ENCODE data around the gene PFAS. TPM values are rescaled to one million over a fixed set of nuclear protein-coding genes. Genes with fewer than 3 reads are reported as not detected.

Gene PFAS
- total and polyA plus RNA-seq, 10 of the 15 experiments (the other 5 are each of a cell fraction or from before 2014, with no cell fraction given): 13.9 to 122 (median 47.2) TPM

DNA sequence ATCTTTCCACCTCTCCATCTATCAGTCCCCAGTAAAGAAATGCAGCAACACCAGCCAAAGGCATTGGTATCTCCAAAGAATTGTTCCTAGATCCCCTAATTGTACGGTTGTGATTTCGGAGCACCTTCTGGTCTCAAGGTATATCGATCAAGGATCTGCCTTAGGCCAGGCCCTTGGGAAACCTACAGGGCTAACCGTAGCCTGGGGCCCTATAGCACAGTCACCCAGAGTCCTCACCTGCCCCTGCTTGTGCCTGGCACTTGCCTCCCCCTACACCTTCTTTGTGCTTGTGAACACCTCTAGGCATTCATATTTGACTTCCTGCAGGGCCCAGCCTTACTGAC is 21.9 kb upstream of the PFAS start:
- POLR2A ChIA-PET: interaction anchor here (0.5 to 9.0 kb wide), 6 partner anchors 10 to 242 kb away, joined by 3 to 161 read pairs (median 4); partner anchors contain the start of genes AURKB, CTC1 and PFAS
- Histone ChIP-seq H3K79me2 (ENCODE audit: control insufficient read depth, insufficient read depth, low read length) (no peaks in the 10 kb centered on the region), H3K4me1 (ENCODE audit: control insufficient read depth, insufficient read depth, low read length) (peaks cover 27% of the 10 kb centered on the region), H3K9ac (ENCODE audit: control insufficient read depth, insufficient read depth, low read length) (peak overlapping the region; percentile 60; the same call in 1 of the 2 replicates), H3K9me3 (replicated peaks; ENCODE audit: control insufficient read depth, insufficient read depth, low read length) (no peaks in the 10 kb centered on the region), H3K27ac (ENCODE audit: control insufficient read depth, insufficient read depth) (peak overlapping the region; percentile 54), H3K4me3 (no peak overlapping the region), H2AFZ (ENCODE audit: control insufficient read depth, low read depth, low read length) (no peak overlapping the region), H3K36me3 (ENCODE audit: control insufficient read depth in 2 of 2, insufficient read depth in 2 of 2, low read length in 1 of 2) (peaks cover 33 to 34% of the 10 kb centered on the region in 2 experiments), H4K20me1 (ENCODE audit: control insufficient read depth, insufficient read depth) (no peaks in the 10 kb centered on the region; the same call in 1 of the 2 replicates), H3K27me3 (replicated peaks in 1 of 2; ENCODE audit: control insufficient read depth in 2 of 2, insufficient read depth in 2 of 2, low read length in 1 of 2) (no peaks in the 10 kb centered on the region), H3K4me2 (ENCODE audit: control insufficient read depth, insufficient read depth) (peak overlapping the region; percentile 79)
- BruUV-seq (replicated peaks): TSS peak; percentile 35
- CTCF ChIA-PET: interaction anchor here (1.0 to 2.6 kb wide), 3 partner anchors 26 to 74 kb away, joined by 3 to 7 read pairs (median 3); partner anchors contain the start of gene SLC25A35
- in situ Hi-C loops (cut with MboI): no loop called here
- DNase-seq (ENCODE audit: low read depth, low spot score) (no peak), FAIRE-seq (no peak), ATAC-seq (no peak)
- RAD21 ChIA-PET (ENCODE audit: unreplicated experiment): interaction anchor here (0.8 to 2.8 kb wide), 3 partner anchors 17 to 73 kb away, joined by 3 to 12 read pairs (median 9); partner anchors contain the start of gene CTC1
- 93% methylated on average over 4 of the region's 4 CpGs for WGBS (ENCODE audit: insufficient coverage, insufficient replicate concordance, low lambda C conversion rate, missing lambda C conversion rate)
- SMC1A ChIA-PET (ENCODE audit: uncharacterized antibody, unreplicated experiment): interaction anchor here (0.7 to 6.7 kb wide), 7 partner anchors 18 to 183 kb away, joined by 3 to 64 read pairs (median 6); partner anchors contain the start of genes CTC1, PFAS and SLC25A35
- intact Hi-C loops (cut with micrococcal nuclease; ENCODE audit: unreplicated experiment): no loop called here
- no peak for TF ChIP-seq BCL11A (IDR thresholded peaks at IDR 0.05; ENCODE audit: low read depth, low read length)
- TF ChIP-seq, protein P1, sequence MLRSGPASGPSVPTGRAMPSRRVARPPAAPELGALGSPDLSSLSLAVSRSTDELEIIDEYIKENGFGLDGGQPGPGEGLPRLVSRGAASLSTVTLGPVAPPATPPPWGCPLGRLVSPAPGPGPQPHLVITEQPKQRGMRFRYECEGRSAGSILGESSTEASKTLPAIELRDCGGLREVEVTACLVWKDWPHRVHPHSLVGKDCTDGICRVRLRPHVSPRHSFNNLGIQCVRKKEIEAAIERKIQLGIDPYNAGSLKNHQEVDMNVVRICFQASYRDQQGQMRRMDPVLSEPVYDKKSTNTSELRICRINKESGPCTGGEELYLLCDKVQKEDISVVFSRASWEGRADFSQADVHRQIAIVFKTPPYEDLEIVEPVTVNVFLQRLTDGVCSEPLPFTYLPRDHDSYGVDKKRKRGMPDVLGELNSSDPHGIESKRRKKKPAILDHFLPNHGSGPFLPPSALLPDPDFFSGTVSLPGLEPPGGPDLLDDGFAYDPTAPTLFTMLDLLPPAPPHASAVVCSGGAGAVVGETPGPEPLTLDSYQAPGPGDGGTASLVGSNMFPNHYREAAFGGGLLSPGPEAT (IDR thresholded peaks at IDR 0.05; ENCODE audit: low read depth): no peak
- TF ChIP-seq ZNF217 (IDR thresholded peaks at IDR 0.05): no peak
- TF ChIP-seq EZH2 (IDR thresholded peaks at IDR 0.05; ENCODE audit: borderline replicate concordance, control insufficient read depth, low read depth, low read length): no peak
- TF ChIP-seq KAT2A (conservative IDR thresholded peaks at IDR 0.05; ENCODE audit: control insufficient read depth, low read depth, low read length): no peak
- TF ChIP-seq, protein P2, sequence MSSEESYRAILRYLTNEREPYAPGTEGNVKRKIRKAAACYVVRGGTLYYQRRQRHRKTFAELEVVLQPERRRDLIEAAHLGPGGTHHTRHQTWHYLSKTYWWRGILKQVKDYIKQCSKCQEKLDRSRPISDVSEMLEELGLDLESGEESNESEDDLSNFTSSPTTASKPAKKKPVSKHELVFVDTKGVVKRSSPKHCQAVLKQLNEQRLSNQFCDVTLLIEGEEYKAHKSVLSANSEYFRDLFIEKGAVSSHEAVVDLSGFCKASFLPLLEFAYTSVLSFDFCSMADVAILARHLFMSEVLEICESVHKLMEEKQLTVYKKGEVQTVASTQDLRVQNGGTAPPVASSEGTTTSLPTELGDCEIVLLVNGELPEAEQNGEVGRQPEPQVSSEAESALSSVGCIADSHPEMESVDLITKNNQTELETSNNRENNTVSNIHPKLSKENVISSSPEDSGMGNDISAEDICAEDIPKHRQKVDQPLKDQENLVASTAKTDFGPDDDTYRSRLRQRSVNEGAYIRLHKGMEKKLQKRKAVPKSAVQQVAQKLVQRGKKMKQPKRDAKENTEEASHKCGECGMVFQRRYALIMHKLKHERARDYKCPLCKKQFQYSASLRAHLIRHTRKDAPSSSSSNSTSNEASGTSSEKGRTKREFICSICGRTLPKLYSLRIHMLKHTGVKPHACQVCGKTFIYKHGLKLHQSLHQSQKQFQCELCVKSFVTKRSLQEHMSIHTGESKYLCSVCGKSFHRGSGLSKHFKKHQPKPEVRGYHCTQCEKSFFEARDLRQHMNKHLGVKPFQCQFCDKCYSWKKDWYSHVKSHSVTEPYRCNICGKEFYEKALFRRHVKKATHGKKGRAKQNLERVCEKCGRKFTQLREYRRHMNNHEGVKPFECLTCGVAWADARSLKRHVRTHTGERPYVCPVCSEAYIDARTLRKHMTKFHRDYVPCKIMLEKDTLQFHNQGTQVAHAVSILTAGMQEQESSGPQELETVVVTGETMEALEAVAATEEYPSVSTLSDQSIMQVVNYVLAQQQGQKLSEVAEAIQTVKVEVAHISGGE (CRISPR knock-in tag; IDR thresholded peaks at IDR 0.05): no peak
- no peak for TF ChIP-seq MEF2B (IDR thresholded peaks at IDR 0.05; ENCODE audit: partially characterized antibody, poor library complexity, severe bottlenecking)
- TF ChIP-seq, protein P3, sequence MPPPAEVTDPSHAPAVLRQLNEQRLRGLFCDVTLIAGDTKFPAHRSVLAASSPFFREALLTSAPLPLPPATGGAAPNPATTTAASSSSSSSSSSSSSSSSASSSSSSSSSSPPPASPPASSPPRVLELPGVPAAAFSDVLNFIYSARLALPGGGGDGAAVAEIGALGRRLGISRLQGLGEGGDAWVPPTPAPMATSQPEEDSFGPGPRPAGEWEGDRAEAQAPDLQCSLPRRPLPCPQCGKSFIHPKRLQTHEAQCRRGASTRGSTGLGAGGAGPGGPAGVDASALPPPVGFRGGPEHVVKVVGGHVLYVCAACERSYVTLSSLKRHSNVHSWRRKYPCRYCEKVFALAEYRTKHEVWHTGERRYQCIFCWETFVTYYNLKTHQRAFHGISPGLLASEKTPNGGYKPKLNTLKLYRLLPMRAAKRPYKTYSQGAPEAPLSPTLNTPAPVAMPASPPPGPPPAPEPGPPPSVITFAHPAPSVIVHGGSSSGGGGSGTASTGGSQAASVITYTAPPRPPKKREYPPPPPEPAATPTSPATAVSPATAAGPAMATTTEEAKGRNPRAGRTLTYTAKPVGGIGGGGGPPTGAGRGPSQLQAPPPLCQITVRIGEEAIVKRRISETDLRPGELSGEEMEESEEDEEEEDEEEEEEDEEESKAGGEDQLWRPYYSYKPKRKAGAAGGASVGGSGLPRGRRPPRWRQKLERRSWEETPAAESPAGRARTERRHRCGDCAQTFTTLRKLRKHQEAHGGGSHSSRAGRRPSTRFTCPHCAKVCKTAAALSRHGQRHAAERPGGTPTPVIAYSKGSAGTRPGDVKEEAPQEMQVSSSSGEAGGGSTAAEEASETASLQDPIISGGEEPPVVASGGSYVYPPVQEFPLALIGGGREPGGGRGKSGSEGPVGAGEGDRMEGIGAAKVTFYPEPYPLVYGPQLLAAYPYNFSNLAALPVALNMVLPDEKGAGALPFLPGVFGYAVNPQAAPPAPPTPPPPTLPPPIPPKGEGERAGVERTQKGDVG (CRISPR knock-in tag; IDR thresholded peaks at IDR 0.05): no peak
- TF ChIP-seq, protein P4, sequence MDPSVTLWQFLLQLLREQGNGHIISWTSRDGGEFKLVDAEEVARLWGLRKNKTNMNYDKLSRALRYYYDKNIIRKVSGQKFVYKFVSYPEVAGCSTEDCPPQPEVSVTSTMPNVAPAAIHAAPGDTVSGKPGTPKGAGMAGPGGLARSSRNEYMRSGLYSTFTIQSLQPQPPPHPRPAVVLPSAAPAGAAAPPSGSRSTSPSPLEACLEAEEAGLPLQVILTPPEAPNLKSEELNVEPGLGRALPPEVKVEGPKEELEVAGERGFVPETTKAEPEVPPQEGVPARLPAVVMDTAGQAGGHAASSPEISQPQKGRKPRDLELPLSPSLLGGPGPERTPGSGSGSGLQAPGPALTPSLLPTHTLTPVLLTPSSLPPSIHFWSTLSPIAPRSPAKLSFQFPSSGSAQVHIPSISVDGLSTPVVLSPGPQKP (IDR thresholded peaks at IDR 0.05; ENCODE audit: low read depth, low read length): no peak
- TF ChIP-seq NBN (IDR thresholded peaks at IDR 0.05): no peak
- no peak for TF ChIP-seq ETV6 (conservative IDR thresholded peaks at IDR 0.05 in 1 of 2, IDR thresholded peaks at IDR 0.05 in 1 of 2; ENCODE audit: borderline replicate concordance in 1 of 2, low read depth in 1 of 2)
- TF ChIP-seq SPI1 (IDR thresholded peaks at IDR 0.05; ENCODE audit: borderline replicate concordance, insufficient read depth, low read depth, low read length): no peak

Data from GM12878 (cell line).